Neural cell (in vitro differentiated cells): ENCODE data around the gene MYO9B. TPM values are rescaled to one million over a fixed set of nuclear protein-coding genes. Genes with fewer than 3 reads are reported as not detected.

ENCODE experiments used
- H2AFZ ChIP-seq: fragments of 200-600, 300-800 bp; sonication (generic), shearing (Covaris generic); 2 replicates; pipeline ENCODE4 v1.6.0; 2014; ENCODE audit warnings: low read depth, mild to moderate bottlenecking, antibody characterized with exemption, low read length, moderate library complexity
- H3F3A ChIP-seq: fragments of 200-600 bp; shearing (Covaris generic); 2 replicates; pipeline ENCODE4 v1.6.1; 2016; ENCODE audit warnings: mild to moderate bottlenecking, moderate library complexity, mixed read lengths, antibody characterized with exemption, low read length; ENCODE audit not compliant: insufficient read depth, poor library complexity, severe bottlenecking
- H3K27ac ChIP-seq: fragments of 200-600, 300-800 bp; sonication (generic), shearing (Covaris generic); 2 replicates; pipeline ENCODE4 v1.5.1; 2014; ENCODE audit warnings: mild to moderate bottlenecking, low read length, moderate library complexity
- H3K27me3 ChIP-seq: fragments of 300-800, 200-600 bp; sonication (generic), shearing (Covaris generic); 2 replicates; pipeline ENCODE4 v1.6.0; 2014; ENCODE audit warnings: mild to moderate bottlenecking, low read depth, low read length, moderate library complexity; ENCODE audit not compliant: insufficient read depth
- H3K36me3 ChIP-seq: fragments of 300-800, 200-600 bp; sonication (generic), shearing (Covaris generic); 2 replicates; pipeline ENCODE4 v1.5.1; 2014; ENCODE audit warnings: mild to moderate bottlenecking, antibody characterized with exemption, low read length, moderate library complexity; ENCODE audit not compliant: insufficient read depth
- H3K4me2 ChIP-seq: fragments of 300-800, 200-600 bp; sonication (generic), shearing (Covaris generic); 2 replicates; pipeline ENCODE4 v1.6.0; 2014; ENCODE audit warnings: mild to moderate bottlenecking, low read length
- H3K4me3 ChIP-seq: fragments of 300-800, 200-600 bp; sonication (generic), shearing (Covaris generic); 2 replicates; pipeline ENCODE4 v1.5.1; 2014; ENCODE audit warnings: mild to moderate bottlenecking, low read length, moderate library complexity
- H3K79me2 ChIP-seq: fragments of 200-600 bp; shearing (Covaris generic); replicated peaks from 2 replicates; pipeline ENCODE4 v1.6.0; 2014; ENCODE audit warnings: mild to moderate bottlenecking, low read length, moderate library complexity; ENCODE audit not compliant: insufficient read depth
- H3K9ac ChIP-seq: fragments of 300-800, 200-600 bp; sonication (generic), shearing (Covaris generic); 2 replicates; pipeline ENCODE4 v1.6.1; 2016; ENCODE audit warnings: mild to moderate bottlenecking, low read length, mixed read lengths
- H3K9me2 ChIP-seq: fragments of 200-600 bp; shearing (Covaris generic); 2 replicates; pipeline ENCODE4 v1.6.1; 2016; ENCODE audit warnings: mild to moderate bottlenecking, low read length, mixed read lengths; ENCODE audit not compliant: insufficient read depth
- H3K9me3 ChIP-seq: fragments of 200-600, 300-800 bp; sonication (generic), shearing (Covaris generic); 2 replicates; pipeline ENCODE4 v1.6.1; 2016; ENCODE audit warnings: mild to moderate bottlenecking, mixed run types, low read length, moderate library complexity, mixed read lengths
- H4K20me1 ChIP-seq: fragments of 200-600 bp; shearing (Covaris generic); 2 replicates; pipeline ENCODE4 v1.6.1; 2016; ENCODE audit warnings: mild to moderate bottlenecking, mixed run types; ENCODE audit not compliant: insufficient read depth
- EP300 ChIP-seq: fragments of 450-650 bp; conservative IDR thresholded peaks from 2 replicates; pipeline ENCODE4 v1.6.1; 2014; ENCODE audit warnings: antibody characterized with exemption, mild to moderate bottlenecking, moderate library complexity; ENCODE audit not compliant: poor library complexity, severe bottlenecking
- EZH2 ChIP-seq: fragments of 200-600, 300-800 bp; shearing (Covaris generic), sonication (generic); IDR thresholded peaks from 2 replicates; pipeline ENCODE4 v1.6.1; 2014; ENCODE audit warnings: antibody characterized with exemption, low read length, borderline replicate concordance, mild to moderate bottlenecking; ENCODE audit not compliant: insufficient read depth, poor library complexity, severe bottlenecking
- MXI1 ChIP-seq: fragments of 450-650 bp; conservative IDR thresholded peaks from 2 replicates; pipeline ENCODE4 v1.6.1; 2014; ENCODE audit warnings: antibody characterized with exemption, mild to moderate bottlenecking; ENCODE audit not compliant: poor library complexity, severe bottlenecking
- POLR2AphosphoS5 ChIP-seq: IDR thresholded peaks from 2 replicates; pipeline ENCODE4 v1.6.1; 2012
- RAD21 ChIP-seq: fragments of 450-650 bp; conservative IDR thresholded peaks from 2 replicates; pipeline ENCODE4 v1.6.1; 2014; ENCODE audit warnings: antibody characterized with exemption, mild to moderate bottlenecking, moderate library complexity
- REST ChIP-seq: IDR thresholded peaks from 2 replicates; pipeline ENCODE4 v1.6.1; 2012; ENCODE audit warnings: borderline replicate concordance
- SMC3 ChIP-seq: fragments of 450-650 bp; conservative IDR thresholded peaks from 2 replicates; pipeline ENCODE4 v1.6.1; 2014; ENCODE audit warnings: antibody characterized with exemption, mild to moderate bottlenecking, moderate library complexity; ENCODE audit not compliant: poor library complexity
- TAF1 ChIP-seq: IDR thresholded peaks from 2 replicates; pipeline ENCODE4 v1.6.1; 2012; ENCODE audit warnings: low read depth
- polyA plus RNA-seq: library from polyadenylated mRNA; depleted of rRNA; stranded (reverse); fragments of >200 nt; gene quantifications from 2 replicates; pipeline ENCODE4 v1.2.3, GENCODE V29; 2014
- TF ChIP-seq, protein P1 (sequence below): fragments of 450-650 bp; IDR thresholded peaks from 2 replicates; pipeline ENCODE4 v1.5.1; 2014; ENCODE audit warnings: antibody characterized with exemption, mild to moderate bottlenecking, moderate library complexity; ENCODE audit not compliant: poor library complexity, severe bottlenecking

MYO9B gene
- polyA plus RNA-seq, 1 donor from 2014 or later, result 27.2 TPM

GRCh38 chr19:17078036-17078919 lies 2.7 kb downstream of the MYO9B start:
- Histone ChIP-seq H3K36me3 (no peaks in the 10 kb centered on the region), H3K79me2 (peaks cover 40% of the 10 kb centered on the region), H4K20me1 (no peaks in the 10 kb centered on the region), H3K27ac (no peak overlapping the region), H3K9ac (no peak overlapping the region), H3F3A (no peaks in the 10 kb centered on the region), H3K9me3 (no peaks in the 10 kb centered on the region), H3K4me3 (no peak overlapping the region), H3K4me2 (no peak overlapping the region), H3K9me2 (no peaks in the 10 kb centered on the region), H3K27me3 (no peaks in the 10 kb centered on the region), H2AFZ (no peak overlapping the region)
- TF ChIP-seq POLR2AphosphoS5 (no peak), TAF1 (no peak), MXI1 (no peak), EZH2 (no peak), EP300 (no peak), RAD21 (no peak), REST (no peak), SMC3 (no peak)
- TF ChIP-seq, protein P1, sequence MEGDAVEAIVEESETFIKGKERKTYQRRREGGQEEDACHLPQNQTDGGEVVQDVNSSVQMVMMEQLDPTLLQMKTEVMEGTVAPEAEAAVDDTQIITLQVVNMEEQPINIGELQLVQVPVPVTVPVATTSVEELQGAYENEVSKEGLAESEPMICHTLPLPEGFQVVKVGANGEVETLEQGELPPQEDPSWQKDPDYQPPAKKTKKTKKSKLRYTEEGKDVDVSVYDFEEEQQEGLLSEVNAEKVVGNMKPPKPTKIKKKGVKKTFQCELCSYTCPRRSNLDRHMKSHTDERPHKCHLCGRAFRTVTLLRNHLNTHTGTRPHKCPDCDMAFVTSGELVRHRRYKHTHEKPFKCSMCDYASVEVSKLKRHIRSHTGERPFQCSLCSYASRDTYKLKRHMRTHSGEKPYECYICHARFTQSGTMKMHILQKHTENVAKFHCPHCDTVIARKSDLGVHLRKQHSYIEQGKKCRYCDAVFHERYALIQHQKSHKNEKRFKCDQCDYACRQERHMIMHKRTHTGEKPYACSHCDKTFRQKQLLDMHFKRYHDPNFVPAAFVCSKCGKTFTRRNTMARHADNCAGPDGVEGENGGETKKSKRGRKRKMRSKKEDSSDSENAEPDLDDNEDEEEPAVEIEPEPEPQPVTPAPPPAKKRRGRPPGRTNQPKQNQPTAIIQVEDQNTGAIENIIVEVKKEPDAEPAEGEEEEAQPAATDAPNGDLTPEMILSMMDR, result no peak

DNA sequence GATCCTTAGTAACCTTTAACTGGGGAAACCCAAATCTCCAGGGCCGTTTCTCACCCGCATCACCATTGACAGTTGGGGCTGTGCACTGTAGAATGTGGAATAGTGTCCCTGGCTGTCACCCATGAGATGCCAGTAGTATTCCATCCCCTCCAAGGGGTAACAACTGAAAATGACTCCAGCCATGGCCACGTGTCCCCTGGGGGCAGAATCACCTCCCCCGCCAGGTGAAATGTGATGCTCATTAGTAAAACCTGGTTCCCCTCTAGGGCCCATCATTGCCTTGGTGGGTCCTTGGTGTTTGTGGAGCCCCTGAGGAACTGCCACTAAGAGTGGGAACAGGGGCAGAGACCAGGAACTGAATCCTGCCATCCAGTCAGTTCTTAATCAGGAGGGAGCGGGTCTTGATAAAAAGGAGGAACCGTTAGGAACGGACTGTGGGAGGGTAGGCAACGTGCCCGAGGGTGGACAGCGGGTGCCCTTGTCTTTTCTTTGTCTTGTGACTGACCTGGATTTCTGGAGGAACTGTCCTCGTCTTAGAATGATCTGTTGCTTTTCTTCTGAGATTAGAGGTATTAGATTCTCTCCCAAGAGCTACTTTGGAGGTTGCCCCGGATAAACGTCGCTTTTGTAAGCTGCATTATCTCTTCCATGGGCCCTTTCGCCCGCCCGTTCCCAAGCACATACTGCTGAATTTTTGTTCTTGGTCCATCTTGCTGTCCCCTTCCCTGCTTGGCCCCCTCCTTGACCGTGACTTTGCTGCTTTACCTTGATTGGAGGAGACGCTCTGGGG lies 3.5 kb downstream of the MYO9B start:
- Histone ChIP-seq H4K20me1 (no peaks in the 10 kb centered on the region), H3K9me3 (no peaks in the 10 kb centered on the region), H3K36me3 (no peaks in the 10 kb centered on the region), H3K27me3 (no peaks in the 10 kb centered on the region), H3K79me2 (peaks cover 38% of the 10 kb centered on the region), H3F3A (no peaks in the 10 kb centered on the region), H3K9ac (no peak overlapping the region), H3K27ac (no peak overlapping the region), H3K9me2 (no peaks in the 10 kb centered on the region), H2AFZ (no peak overlapping the region), H3K4me3 (peak overlapping the region; percentile 31), H3K4me2 (no peak overlapping the region)
- TF ChIP-seq RAD21, result no peak
- no peak for TF ChIP-seq TAF1
- no peak for TF ChIP-seq EP300
- no peak for TF ChIP-seq SMC3
- TF ChIP-seq MXI1, result no peak
- no peak for TF ChIP-seq REST
- no peak for TF ChIP-seq POLR2AphosphoS5
- TF ChIP-seq EZH2, result no peak
- TF ChIP-seq, protein P1, result no peak
